Measurements from ENCODE around the gene SULT1E1.

SULT1E1 gene

GRCh38 chr4:69832326-69833030 is 27.5 kb downstream of the SULT1E1 start:
- no peak overlapping the region for H3K4me3 ChIP-seq (ENCODE audit: low read length)
- no peak for DNase-seq (ENCODE audit: low read depth)
- no peak for TF ChIP-seq CTCF (conservative IDR thresholded peaks at IDR 0.05; ENCODE audit: low read depth, low read length)

GRCh38 chr4:69831646-69832325 is 28.2 kb downstream of the SULT1E1 start:
- H3K4me3 ChIP-seq (ENCODE audit: low read length): no peak overlapping the region

GRCh38 chr4:69831270-69831627 is 28.7 kb downstream of the SULT1E1 start:
- no peak overlapping the region for H3K4me3 ChIP-seq (ENCODE audit: low read length)
- no peak for TF ChIP-seq CTCF (conservative IDR thresholded peaks at IDR 0.05; ENCODE audit: low read depth, low read length)
- no peak for DNase-seq (ENCODE audit: low read depth)

More at GRCh38 chr4:69831646-69832325, 28.2 kb downstream of the SULT1E1 start:
- no peak for TF ChIP-seq CTCF (conservative IDR thresholded peaks at IDR 0.05; ENCODE audit: low read depth, low read length)
- DNase-seq (ENCODE audit: low read depth): no peak

- no peak for TF ChIP-seq CTCF (conservative IDR thresholded peaks at IDR 0.05; ENCODE audit: low read depth, low read length)
Measured at GRCh38 chr4:69830560-69831269, 29.2 kb downstream of the SULT1E1 start.

GRCh38 chr4:69830192-69830559 is 29.8 kb downstream of the SULT1E1 start:
- H3K4me3 ChIP-seq (ENCODE audit: low read length): no peak overlapping the region
- DNase-seq (ENCODE audit: low read depth): no peak
- no peak for TF ChIP-seq CTCF (conservative IDR thresholded peaks at IDR 0.05; ENCODE audit: low read depth, low read length)

More at GRCh38 chr4:69830560-69831269, 29.2 kb downstream of the SULT1E1 start:
- H3K4me3 ChIP-seq (ENCODE audit: low read length): no peak overlapping the region
- no peak for DNase-seq (ENCODE audit: low read depth)

GRCh38 chr4:69829678-69830077 is 30.3 kb downstream of the SULT1E1 start:
- no peak for DNase-seq (ENCODE audit: low read depth)
- H3K4me3 ChIP-seq (ENCODE audit: low read length): no peak overlapping the region
- no peak for TF ChIP-seq CTCF (conservative IDR thresholded peaks at IDR 0.05; ENCODE audit: low read depth, low read length)

Measured in retinal pigment epithelial cell (primary cell).